Fibroblast of the aortic adventitia (primary cell): ENCODE data around the gene WNK3. TPM values are rescaled to one million over a fixed set of nuclear protein-coding genes. Genes with fewer than 3 reads are reported as not detected.

Experiments used
- DNase-seq: peaks from one replicate; pipeline ENCODE4 v3.0.0-alpha.2; 2010; ENCODE audit warnings: low read depth
- H3K4me3 ChIP-seq: 2 replicates; pipeline ENCODE4 v1.5.1; 2011; ENCODE audit warnings: low read depth, mild to moderate bottlenecking, control low read depth, low read length, moderate library complexity
- total RNA-seq: library from RNA; depleted of rRNA; stranded (reverse); fragments of >200 nt; gene quantifications from 2 replicates; pipeline ENCODE4 v1.2.3, GENCODE V29; 2012; ENCODE audit warnings: low replicate concordance
- TF ChIP-seq, protein P1 (sequence below): IDR thresholded peaks from 2 replicates; pipeline ENCODE4 v1.5.1; 2011; ENCODE audit warnings: mild to moderate bottlenecking, low read length, control low read depth, inconsistent platforms; ENCODE audit not compliant: insufficient read depth

The WNK3 gene
- total RNA-seq, 1 donor, result 0.27 TPM

DNA sequence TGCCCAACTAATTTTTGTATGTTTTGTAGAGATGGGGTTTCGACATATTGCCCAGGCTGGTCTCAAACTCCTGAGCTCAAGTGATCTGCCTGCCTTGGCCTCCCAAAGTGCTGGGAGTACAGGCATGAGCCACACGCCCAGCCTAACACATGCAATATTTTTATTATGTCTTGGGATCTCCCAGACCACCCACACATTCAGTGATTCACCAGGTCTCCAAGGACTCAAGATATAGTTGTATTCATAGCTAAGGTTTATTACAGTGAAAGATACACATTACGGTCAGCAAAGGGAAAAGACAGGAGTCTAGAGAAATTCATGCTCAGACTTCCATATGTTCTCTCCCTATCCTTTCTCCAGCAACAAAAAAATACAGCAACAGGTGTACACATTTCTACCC is 149.3 kb downstream of the WNK3 start:
- peak; percentile 27 for DNase-seq
- no peak overlapping the region for H3K4me3 ChIP-seq
- TF ChIP-seq, protein P1, sequence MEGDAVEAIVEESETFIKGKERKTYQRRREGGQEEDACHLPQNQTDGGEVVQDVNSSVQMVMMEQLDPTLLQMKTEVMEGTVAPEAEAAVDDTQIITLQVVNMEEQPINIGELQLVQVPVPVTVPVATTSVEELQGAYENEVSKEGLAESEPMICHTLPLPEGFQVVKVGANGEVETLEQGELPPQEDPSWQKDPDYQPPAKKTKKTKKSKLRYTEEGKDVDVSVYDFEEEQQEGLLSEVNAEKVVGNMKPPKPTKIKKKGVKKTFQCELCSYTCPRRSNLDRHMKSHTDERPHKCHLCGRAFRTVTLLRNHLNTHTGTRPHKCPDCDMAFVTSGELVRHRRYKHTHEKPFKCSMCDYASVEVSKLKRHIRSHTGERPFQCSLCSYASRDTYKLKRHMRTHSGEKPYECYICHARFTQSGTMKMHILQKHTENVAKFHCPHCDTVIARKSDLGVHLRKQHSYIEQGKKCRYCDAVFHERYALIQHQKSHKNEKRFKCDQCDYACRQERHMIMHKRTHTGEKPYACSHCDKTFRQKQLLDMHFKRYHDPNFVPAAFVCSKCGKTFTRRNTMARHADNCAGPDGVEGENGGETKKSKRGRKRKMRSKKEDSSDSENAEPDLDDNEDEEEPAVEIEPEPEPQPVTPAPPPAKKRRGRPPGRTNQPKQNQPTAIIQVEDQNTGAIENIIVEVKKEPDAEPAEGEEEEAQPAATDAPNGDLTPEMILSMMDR, result no peak

DNA sequence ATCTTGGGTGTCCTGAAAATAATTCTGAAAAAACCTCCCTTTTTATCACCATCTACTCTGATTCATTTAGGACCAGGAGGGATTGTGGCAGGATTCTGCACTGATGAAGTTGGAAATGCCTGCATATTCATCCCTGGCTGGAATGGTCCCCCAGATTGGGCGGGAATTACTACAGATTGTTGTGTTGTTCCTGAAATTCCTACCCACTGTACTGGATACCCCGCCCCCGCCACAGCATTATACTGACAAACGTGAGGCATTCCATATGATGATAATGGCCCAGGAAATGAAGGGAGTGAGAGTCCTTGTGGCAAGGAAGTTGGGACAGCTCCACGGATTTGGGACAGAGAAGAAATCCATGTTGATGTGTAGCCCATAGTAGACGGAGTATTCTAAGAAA is 159.6 kb downstream of the WNK3 start:
- no peak overlapping the region for H3K4me3 ChIP-seq
- TF ChIP-seq, protein P1, result no peak
- DNase-seq, result no peak

DNA sequence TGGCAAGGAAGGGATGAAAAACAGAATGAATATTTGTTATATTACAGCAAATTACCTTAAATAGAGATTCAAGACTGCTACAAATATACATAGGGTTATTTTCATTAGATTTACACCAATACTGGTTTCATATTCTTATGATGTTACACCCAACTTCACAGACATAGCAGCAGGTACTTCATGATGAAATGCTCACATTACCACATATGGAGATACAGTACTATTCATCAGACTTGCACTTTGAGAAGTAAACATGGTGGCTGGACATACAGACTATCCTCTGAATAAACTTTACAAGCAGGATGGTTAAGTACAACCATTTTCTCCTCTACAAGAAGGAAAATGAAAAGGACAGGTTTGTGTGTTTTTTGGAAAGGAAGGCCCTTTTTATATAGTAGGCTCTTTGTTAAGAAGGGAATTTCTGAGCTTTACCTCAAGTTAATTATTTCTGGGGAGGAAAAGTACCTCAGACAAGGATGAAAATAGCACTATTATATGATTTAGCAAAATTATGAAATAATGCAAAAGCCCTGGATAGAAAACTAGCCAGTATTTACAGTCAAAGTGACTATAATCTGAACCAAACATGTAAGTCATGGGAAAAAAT is 162.8 kb downstream of the WNK3 start:
- DNase-seq, result no peak
- TF ChIP-seq, protein P1, result no peak
- no peak overlapping the region for H3K4me3 ChIP-seq

DNA sequence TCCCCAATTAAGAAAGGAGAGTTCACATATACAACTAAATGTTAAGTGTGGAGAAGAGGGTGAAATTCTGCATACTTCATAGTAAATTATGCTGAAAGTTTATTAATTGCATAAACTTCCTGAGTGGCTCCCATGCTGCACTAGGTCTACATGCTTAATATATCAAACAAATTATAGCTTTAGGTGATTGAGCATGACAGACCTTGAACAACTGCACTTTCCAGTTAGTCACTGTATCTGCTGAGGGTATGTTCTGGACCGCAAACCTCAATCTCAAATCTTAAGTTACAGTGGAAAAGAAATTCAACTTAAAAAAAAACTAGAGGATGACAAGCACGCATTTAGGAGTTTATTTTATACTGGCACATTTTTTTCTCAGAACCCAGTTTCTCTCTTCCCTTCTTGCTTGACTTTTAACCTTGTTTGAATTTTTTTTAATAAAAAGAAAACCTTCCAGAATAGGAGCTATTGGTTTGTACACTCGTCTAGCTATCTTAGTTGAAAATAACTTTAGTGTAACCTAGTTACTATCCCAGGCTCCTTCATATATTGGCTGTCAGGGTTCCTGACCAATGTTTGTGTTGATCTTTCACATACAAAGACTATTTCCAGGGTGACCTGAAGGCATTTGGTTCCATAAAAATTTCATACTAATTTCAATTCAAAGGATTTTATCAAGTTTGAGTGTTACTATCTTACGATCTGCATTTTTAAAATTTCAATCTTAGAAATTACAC is 164.6 kb downstream of the WNK3 start:
- H3K4me3 ChIP-seq, result no peak overlapping the region
- no peak for DNase-seq
- TF ChIP-seq, protein P1, result no peak

DNA sequence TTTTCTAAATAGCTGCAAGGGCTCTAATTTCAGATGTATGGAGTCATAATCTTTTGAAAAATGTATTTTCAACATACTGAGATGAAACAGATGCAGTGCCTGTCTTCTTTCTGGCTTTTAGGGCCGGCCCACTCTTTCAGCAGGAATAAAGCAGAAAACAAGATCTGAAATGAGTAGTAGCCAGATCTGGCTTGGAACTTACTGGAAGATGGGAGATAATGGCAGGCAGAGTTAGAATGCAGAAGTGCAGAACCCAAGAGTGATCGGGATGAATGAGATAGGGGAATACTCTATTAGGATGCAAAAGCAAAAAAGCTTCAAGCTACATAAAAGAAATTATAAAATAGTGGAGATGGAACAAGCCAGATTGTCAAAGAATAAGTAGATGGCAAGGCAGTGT is 173.4 kb downstream of the WNK3 start:
- no peak overlapping the region for H3K4me3 ChIP-seq
- DNase-seq, result no peak
- TF ChIP-seq, protein P1, result no peak

DNA sequence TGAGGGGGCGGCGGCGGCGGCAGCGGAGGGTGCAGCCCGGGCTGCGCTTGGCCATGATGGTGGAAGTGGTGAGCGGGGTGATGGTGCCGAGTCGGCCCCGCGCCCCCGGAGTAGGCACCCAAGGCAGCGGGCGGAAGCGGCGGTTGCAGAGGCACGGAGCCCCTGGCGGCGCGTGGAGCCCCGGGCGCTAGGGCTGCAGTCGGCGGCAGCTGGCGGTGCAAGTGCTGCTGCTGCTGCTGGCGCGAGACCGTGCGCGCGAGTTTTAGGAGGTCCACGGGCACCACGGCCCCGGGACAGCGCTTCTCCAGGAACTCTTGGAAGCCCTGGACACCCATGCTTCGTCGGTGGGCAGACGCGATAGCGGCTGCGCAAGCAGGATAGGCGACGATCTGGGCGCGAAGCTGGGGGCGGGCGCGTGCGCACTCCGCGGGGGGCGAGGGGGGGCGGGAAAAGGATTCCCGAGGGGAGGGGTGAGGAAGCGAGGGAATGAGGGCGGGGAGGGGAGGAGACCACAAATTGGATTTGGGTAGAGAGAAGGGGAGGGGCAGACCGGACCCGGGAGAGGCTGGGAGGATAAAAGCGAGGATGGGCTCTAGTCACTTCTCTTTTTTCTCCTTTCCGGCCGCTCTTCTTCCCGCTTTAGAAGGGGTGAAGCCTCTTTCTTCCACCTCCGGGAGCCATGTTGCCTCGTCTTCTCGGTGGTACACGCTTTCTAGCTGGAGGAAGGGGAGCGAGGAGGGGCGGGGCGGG is 174.8 kb downstream of the WNK3 start, which contains the start of gene FAM120C:
FAM120C (minus strand) TSS at position 391 of the 750 bp plus-strand sequence; CDS start at position 335, 56 bp downstream.
- peak; percentile 70 for DNase-seq
- peak within 1 kb of the TSS; percentile 71 for H3K4me3 ChIP-seq
- TF ChIP-seq, protein P1, result no peak
